CD1c-positive myeloid dendritic cell (primary cell): ENCODE data around the gene STX19.
A peak's percentile ranks its signal among the peaks of the same experiment; 100 is the strongest.
"Not testable (repeated sequence)": the region's sequence is repeated elsewhere in the genome, so short reads cannot be mapped to it uniquely, and the experiment has no call there.

Source experiments
- DNase-seq: peaks from one replicate; pipeline ENCODE4 v3.0.0-alpha.2; 2016; ENCODE audit errors: extremely low spot score

Gene STX19, protein sequence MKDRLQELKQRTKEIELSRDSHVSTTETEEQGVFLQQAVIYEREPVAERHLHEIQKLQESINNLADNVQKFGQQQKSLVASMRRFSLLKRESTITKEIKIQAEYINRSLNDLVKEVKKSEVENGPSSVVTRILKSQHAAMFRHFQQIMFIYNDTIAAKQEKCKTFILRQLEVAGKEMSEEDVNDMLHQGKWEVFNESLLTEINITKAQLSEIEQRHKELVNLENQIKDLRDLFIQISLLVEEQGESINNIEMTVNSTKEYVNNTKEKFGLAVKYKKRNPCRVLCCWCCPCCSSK

DNA sequence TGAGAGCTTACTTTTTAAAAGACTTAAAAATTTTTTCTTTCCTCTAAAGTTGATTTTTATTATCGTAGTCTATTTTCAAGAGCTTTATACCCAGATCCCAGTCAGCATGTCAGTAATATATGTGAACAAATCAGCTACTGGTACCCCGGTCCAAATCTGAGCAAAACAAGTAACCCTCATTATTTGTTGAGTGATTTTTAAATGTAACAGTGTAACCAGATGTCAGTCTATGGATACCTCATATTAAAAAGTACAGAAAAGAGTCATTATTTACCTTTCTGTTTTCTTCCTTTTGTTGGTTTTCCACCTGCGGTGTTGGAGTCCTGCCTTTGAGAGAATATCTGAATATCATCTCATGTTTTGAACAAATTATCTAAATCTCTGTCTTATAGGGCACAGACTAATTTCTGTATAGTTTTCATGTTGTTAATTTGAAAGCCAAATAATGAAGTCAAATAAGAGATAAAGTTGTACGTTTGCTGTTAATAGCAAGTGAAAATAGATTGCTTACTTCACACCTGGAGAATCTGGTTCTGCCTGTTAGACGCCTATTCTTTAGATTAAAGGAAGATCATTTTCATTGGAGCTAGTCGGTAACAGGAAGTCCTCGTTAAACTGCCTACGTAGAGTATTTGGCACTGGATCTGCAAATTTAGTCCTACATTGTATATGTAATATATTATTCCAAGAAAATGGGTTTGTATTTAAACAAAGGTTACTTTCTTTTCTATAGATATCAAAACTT is at the start of gene STX19:
Gene STX19 (minus strand): TSS at position 505 of the 745 bp plus-strand sequence. CDS start 13,328 bp downstream, outside the sequence.
- no peak for DNase-seq

DNA sequence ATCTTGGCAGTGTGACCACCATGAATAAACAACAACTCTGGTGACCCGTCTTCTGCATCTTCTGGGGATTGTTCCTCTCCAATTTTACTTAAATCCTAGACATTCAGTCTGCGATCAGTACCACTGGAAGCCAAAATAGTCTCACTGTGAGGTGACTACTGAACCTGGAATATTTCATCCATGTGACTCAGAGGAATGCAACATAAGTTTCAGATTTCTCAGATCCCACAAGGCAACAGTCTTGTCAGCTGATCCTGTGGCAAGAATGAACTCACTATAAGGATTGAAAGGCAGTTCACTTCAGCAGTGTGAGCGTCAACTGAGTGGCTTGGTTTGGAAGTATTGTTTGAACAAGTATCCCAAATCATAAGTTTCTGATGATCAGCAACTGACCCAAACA is 47.7 kb upstream of the STX19 start:
- DNase-seq: no peak

DNA sequence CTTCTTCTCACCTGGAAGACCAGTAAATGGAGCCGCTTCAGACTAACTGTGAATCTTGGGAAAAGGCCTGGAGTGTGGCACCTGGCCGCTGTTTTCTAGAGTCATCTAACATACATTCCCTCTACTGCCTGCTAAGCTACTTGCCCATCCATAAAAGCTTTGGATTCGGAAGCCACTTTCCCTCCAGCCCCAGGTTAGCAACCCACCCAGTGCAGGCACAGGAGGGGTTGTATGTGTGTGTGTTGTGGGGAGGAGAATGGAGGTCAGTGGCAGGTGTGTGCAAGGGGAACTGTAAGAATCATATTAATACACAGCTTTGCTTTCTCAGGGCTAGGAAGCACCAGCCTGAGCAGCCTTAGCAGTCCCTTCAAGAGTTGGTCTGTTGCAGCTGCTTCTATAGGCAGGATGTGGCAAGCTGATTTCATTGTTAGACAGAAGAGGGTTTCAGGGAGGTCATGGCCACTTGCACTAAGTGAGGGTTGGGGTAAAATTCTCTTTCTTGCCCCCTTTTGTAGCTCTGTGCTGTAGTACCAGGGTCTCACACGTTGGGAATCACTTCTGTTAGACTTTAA is 43.4 kb upstream of the STX19 start:
- DNase-seq: no peak

DNA sequence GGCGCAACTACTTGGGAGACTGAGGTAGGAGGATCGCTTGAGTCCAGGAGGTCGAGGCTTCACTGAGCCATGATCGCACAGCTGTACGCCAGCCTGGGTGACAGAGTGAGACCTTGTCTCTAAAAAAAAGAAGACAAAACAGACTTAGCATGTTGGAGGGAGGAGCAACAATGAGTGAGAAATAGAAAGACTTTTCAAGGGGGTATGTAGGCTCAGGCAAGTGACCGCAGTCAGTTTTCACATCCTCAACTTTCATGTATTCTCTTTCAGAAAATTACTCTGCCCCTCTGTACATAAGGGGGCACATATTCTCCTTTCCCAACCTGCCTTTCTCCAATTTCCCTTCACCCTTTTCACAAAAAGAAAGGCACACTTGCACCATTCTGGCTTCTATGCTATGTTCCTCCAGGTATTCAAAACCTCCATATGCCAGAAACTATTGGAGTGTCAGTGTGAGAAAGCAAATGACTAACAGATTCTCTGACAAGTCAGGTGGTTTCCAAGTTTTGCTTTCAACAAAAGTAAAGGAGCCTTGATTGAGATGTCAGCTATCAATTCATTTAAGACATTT is 42.0 kb upstream of the STX19 start:
- no peak for DNase-seq

DNA sequence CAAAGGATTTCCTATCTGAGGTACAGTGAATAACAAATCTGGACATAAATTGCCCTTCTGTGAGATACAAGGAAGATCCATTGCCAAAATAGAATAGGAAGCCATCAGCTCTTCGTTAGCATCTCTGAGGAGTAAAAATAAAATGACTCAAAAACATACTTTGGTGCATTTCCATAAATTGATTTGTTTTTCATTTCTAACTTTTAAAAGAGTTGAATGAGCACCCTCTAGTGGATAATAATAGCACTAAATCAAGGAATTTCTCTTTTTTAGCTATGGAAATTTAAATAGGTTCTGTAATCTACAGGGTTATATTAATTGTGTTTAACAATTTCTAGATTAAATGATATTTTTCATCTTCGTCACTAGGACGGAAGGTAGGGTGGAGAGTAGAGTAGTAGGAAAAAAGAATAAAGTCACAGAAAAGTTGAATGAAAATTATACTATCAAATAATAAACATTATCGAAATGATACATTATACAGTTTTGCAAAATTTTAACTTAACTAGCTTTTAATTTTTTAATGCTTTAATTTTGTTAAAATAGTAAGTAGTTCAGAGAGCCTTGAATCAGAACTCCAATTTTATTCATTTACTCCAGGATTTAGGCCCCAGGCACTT is 40.9 kb upstream of the STX19 start:
- DNase-seq: peak; percentile 61

DNA sequence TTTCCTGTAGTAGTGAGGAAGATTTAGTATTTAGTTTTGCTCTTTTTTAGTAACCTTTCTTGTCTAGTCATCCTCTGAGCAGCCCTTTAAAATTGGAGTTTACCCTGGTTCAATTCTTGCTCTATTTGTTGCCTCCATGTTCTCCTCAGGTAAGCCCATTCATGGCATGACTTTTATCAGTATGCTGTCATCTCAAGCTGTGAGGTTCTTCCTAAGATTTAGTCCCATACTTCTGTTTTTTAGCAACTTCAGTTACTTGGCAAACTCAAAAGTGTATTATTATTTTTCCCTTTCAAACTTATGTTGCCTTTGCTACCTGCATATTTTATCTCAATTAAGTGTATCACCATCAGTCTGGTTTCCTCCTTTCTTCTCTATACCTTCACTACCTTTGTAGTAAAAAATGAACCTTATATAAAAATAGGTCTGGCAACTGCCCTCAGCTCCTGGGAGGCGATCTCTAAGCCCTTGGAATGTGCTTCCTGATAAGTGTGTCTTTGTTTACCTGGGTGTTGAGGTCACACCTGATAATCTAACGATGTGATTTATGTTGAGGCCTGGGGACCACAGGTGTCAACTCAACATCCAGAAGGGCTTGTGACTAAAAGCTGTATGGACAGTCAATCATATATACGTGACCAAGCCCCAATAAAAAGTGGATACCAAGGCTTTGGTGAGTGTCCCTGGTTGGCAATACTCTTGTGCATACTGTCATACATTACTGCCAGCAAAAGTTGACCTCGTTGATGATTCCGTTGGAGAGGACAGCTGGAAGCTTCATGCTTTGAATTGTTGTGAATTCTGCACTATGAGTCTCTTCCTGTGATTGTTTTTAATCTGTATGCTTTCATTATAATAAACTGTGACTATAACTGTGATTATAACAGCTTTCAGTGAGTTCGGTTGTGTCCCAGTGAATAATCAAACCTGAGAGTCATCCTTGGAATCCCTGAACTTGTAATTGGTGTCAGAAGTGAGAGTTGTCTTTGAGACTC is 38.4 kb upstream of the STX19 start:
- no peak for DNase-seq

DNA sequence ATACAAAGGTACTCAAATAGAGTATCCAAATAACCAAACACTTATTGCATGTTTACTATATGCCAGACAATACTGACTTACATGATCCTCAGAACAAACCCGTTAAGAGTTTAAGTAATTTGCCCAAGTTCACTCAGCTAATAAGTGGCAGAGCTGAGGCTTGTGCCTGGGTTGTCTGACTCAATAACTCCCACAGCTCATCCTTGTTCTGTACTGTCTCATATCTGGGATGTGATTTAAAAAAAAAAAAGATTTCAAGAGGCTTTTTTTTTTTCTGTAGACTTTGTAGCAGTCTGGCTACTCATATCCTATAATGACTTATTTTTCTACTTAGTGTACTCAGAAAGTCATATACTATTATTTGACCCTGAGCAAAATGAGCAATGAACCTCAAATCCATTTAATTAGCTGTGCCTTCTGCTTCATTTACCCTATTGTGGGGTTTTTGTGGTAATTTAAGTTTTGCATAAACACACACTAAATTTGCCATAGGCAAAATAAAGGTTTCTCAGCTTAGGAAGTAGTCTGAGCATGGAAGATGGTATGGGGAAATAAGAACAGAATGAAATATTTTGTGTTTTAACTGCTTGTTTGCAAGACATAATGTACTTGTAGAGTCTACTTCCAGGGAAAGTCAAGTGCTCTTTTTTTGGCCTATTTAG is 37.6 kb upstream of the STX19 start:
- DNase-seq: no peak

DNA sequence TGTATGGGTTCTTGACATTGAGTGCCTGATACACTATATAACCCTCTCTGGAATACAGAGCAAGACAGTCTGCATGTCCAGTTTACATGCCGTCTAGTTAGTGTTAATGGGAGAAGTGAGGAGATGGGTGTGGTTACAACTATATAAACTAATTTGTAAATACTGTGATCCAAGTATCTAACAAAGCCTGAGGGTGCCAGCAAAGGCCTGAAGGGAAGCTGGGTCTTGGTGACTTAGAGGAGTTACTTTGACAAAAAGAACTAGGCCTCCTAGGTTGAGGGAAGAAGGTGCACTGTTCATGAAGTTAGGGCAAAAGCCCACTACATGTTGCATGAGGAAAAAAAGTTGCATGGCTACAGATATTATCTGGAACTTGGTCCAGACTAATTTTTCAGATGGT is 36.7 kb upstream of the STX19 start:
- DNase-seq: no peak

DNA sequence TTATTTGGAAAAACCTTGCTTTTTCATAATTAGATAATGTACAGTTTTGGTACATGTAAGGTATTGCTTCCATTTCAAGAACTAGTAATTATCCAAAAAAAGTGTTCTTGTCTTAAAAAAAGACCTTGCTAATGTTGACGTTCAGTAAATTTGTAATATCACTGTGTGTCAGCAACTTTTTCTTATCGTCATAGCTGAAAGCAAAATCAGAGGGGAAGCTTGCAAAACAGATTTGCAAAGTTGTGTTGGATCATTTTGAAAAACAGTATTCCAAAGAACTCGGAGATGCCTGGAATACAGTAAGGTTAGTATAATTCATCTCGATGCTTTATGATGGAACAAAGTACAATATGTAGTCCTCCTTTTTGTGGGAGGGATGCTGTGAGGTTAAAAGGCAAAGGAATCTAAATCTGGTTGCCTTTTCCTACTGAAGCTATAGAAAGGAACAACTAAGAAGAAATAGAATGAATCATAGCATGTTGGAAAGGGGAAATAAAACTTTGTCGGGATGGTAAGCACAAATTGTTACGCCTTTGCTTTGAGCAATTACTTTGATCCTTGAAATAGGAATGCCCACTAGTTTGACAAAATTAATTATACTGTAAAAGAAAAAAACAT is 36.0 kb upstream of the STX19 start:
- peak; percentile 48 for DNase-seq

DNA sequence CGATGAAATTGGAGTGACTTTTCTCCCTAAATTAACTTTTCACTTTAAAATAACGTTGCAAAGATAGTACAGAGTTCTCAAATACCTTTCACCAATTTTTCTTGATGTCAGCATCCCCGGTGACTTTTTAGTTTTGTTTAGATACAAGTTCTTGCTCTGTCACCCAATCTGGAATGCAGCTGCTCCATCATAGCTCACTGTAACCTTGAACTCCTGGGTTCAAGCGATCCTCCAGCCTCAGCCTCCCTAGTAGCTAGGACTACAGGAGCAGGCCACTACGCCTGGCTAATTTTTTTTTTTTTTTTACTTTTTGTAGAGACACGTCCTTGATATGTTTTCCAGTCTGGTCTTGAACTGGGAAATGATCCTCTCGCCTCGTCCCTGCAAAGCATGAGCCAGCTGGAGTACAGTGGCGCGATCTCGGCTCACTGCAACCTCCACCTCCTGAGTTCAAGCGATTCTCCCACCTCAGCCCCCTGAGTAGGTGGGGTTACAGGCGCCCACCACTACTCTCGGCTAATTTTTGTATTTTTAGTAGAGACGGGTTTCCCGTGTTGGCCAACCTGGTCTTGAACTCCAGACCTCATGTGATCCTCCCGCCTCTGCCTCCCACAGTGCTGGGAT is 35.2 kb upstream of the STX19 start:
- no peak for DNase-seq

DNA sequence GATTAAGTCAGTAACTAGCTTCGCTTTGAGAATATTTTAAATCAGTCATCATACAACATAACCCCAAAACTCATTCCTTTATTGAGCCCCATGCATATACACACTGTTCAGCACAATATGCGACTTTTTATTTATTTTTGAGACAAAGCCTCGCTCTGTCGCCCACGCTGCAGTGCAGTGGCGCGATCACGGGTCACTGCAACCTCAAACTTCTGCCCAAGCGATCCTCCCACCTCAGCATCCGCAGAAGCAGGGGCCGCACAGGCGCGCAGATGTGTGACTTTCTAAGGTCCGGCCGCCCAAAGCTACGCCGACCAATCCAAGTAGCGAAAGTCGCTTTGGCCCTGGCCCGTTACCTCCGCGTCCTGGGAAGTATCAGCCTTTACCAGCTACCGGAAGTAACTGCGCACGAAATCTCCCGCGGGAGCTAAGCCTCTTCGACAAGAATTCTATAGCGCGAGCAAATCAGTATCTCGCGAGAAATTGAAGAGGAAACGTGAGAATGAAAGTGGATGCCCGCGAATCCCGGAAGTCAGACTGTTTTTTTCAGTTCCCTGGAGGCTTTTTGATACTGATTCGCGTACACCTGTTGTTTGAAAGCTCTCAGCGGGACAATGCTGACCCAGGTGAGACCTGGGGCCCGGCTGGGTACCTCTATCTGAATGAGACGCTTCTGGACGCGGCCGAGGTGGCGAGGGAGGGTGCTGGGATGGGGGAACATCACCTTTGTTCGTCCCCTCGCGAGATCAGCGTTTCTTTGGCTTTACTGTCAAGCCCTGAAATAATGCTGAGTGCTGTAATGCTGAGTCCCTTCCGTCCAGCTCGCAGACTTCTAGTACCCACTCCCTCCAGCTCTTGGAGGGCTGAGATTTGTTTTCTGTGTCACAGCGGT is 34.4 kb upstream of the STX19 start, which contains the start of the genes DHFR2 and NSUN3:
Gene DHFR2 (minus strand): TSS at position 404 of the 892 bp plus-strand sequence. CDS start 1,405 bp downstream, outside the sequence.
Gene NSUN3 (plus strand): TSS at position 549 of the 892 bp plus-strand sequence. CDS start 66 bp downstream, at position 615.
- DNase-seq: peak; percentile 98

DNA sequence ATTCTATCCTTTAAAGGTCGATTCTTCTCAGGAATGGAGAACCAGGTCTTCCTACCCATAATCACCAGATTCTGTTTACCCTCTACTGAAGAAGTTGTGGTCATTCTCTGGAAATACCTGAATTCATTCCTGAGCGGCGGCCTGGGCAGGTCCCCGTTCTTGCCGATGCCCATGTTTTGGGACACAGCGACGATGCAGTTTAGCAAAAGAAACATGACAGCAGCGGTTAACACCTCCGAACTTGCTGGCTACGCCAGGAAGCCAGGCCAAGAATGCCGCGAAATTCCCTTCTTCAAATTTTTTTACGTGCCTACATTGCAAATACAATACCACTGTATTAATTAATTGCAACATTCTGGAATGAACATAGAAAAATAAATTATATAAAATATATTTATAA is 32.9 kb upstream of the STX19 start:
- DNase-seq: no peak

DNA sequence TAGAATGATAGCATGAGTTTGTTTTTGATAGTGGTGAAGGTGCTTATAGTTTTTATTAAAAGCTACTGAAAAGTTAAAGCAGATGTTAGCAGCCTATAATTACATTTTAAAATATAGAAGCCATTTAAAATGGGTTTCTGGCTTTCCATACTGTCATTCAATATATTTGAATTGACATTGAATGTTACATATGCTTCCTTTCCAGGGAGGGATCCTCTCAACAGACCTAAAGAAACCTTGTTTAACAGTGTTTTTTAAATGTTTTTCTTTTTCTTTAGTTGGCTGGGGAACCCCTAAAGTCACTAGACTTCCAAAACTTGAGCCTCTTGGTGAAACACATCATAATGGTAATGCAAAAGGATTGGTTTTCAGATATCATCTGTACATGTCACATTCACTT is 22.1 kb upstream of the STX19 start:
- no peak for DNase-seq

DNA sequence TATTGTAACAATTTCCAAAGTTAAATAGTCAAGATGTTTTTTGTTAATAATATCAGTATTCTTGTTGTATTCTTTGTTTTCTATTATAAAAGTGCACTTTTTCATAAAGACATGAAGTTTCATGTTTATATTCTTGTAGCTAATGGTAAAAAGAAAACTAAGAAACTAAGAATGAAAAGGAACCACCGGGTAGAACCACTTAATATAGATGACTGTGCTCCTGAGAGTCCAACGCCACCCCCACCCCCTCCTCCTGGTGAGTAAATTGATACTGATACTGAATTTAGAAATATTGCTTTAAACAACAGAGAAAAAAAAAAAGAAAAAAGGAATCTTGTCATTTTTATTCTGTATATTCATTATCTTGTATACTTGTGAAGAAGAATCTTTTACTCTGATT is 20.9 kb upstream of the STX19 start:
- no peak for DNase-seq

DNA sequence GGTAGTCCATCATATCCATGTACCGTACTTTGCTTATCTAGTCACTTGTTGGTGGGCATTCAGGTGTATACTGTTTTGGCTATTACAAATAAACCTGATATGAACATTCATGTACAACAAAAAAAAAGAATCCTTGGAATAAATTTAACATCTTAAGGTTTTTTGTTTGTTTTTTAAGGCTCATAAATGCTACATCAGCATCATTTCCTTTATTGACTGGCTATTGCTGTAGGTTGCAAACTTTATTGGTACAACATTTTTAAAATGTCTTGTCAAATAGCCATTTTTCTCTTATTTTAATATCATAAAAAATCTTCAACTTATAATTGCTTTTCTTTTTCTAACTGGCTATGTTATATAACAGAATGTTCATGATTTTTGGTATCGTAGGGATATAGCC is 18.1 kb upstream of the STX19 start:
- DNase-seq: no peak

DNA sequence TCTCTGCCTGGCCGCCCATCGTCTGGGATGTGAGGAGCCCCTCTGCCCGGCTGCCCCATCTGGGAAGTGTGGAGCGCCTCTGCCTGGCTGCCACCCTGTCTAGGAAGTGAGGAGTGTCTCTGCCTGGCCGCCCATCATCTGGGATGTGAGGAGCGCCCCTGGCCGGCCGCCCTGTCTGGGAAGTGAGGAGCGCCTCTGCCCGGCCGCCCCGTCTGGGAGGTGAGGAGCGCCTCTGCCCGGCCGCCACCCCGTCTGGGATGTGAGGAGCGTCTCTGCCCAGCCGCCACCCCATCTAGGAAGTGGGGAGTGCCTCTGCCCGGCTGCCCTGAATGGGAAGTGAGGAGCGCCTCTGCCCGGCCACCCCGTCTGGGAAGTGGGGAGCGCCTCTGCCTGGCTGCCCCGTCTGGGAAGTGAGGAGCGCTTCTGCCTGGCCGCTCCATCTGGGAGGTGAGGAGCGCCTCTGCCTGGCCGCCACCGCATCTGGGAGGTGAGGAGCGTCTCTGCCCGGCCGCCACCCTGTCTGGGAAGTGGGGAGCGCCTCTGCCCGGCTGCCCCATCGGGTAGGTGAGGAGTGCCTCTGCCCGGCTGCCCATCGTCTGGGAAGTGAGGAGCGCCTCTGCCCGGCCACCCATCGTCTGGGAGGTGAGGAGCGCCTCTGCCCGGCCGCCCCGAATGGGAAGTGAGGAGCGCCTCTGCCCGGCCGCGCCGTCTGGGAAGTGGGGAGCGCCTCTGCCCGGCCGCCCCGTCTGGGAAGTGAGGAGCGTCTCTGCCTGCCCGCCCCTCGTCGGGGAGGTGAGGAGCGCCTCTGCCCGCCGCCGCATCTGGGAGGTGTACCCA is 15.9 kb upstream of the STX19 start:
- not testable (repeated sequence) for DNase-seq

DNA sequence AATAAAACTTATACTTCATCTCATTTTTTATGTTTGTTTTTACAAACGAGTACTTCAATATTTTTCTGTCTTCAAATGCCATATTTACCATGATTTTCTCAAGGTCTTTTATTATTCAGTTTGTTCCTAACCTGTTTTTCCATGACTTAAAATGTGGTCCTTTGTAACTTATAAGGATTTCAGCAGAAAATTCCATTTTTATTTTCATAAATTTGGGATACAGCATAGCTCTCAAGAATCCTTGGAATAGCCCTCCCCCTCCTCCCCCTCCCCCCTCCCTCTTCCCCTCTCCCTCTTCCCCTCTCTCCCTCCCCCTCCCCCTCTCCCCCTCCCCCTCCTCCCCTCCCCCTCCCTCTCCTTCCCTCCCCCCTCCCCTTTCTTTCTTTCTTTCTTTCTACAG is 14.9 kb upstream of the STX19 start:
- DNase-seq: no peak
